ENCODE results near the gene PUS7L. TPM values are rescaled to one million over a fixed set of nuclear protein-coding genes. Genes with fewer than 3 reads are reported as not detected.

Gene PUS7L
- total RNA-seq, 1 experiment from 2014 or later, result 15.3 TPM

- H3K4me1 ChIP-seq (ENCODE audit: control insufficient read depth in 1 of 2, insufficient read depth in 2 of 2, low read length in 2 of 2), result no peaks in the 10 kb centered on the region; a peak in 1 of 4 replicates
- H3K9me3 ChIP-seq (ENCODE audit: control insufficient read depth in 1 of 2, insufficient read depth in 1 of 2, low read depth in 1 of 2, low read length in 2 of 2), result no peaks in the 10 kb centered on the region
- peak; percentile 46 for DNase-seq (ENCODE audit: low read depth, low spot score)
- no TSS peak for BruUV-seq (replicated peaks)
- TF ChIP-seq CEBPB (IDR thresholded peaks at IDR 0.05; ENCODE audit: low read depth) (no peak), CBX3 (IDR thresholded peaks at IDR 0.05; ENCODE audit: low read depth) (0 out of 2 replicates have a peak, but pooled peaks have one; percentile 20), CTCF (IDR thresholded peaks at IDR 0.05 in 2 of 3, conservative IDR thresholded peaks at IDR 0.05 in 1 of 3; ENCODE audit: borderline replicate concordance in 1 of 3, insufficient read depth in 1 of 3, low read depth in 2 of 3, low read length in 2 of 3) (peak; percentile 22 to 73 (median 65); a peak in 5 of 6 replicates), RAD21 (IDR thresholded peaks at IDR 0.05; ENCODE audit: low read depth) (peak; percentile 36), MAX (IDR thresholded peaks at IDR 0.05) (no peak), JUND (IDR thresholded peaks at IDR 0.05) (no peak)
- H3K27ac ChIP-seq (ENCODE audit: low read depth, low read length), result no peak overlapping the region
- H3K9me2 ChIP-seq (ENCODE audit: insufficient read depth), result no peaks in the 10 kb centered on the region
- POLR2A ChIA-PET, result no interaction called here
- no peaks in the 10 kb centered on the region for H3K79me2 ChIP-seq (ENCODE audit: insufficient read depth, low read length)
- H4K20me1 ChIP-seq (ENCODE audit: insufficient read depth), result no peaks in the 10 kb centered on the region
- no peak overlapping the region for H3K4me2 ChIP-seq (ENCODE audit: low read length)
- no peak overlapping the region for H3K9ac ChIP-seq (ENCODE audit: low read length)
- H2AFZ ChIP-seq (ENCODE audit: low read depth, low read length, poor library complexity, severe bottlenecking), result no peak overlapping the region
- H3K27me3 ChIP-seq (ENCODE audit: insufficient read depth, low read length), result no peaks in the 10 kb centered on the region
- intact Hi-C loops (cut with micrococcal nuclease), result no loop called here
- H3K36me3 ChIP-seq (ENCODE audit: control insufficient read depth in 1 of 2, insufficient read depth in 2 of 2, low read length in 2 of 2), result no peaks in the 10 kb centered on the region
- H3K4me3 ChIP-seq (replicated peaks in 1 of 2; ENCODE audit: low read depth in 1 of 2, low read length in 2 of 2), result no peak overlapping the region
- CTCF ChIA-PET, result no interaction called here
- RAD21 ChIA-PET (ENCODE audit: low non-redundant PET in 1 of 2, low total read pairs in 2 of 2, uncharacterized antibody in 2 of 2, unreplicated experiment in 2 of 2), result no interaction called here
- ATAC-seq, result peak; percentile 94
Measured at GRCh38 chr12:43676183-43676813, 82.3 kb downstream of the PUS7L start.

Measured in HCT116 (cell line).